Posterior cingulate gyrus (tissue), 11 donors: ENCODE measurements around the gene IFIT1.
"Not testable (repeated sequence)": the region's sequence is repeated elsewhere in the genome, so short reads cannot be mapped to it uniquely, and the experiment has no call there.

Source experiments
- DNase-seq, 10 donors: peaks; one replicate each; pipeline versions ENCODE4 v3.0.0 to v3.0.0-alpha.2; 2020 to 2021; ENCODE audit warnings: mixed read lengths in 3 of 10
- intact Hi-C: fragments of 100-400 bp; cut with DNase I; formaldehyde crosslinking; loops from one replicate; pipeline ENCODE4 v1.15.1; 2023

IFIT1 gene

GRCh38 chr10:89391907-89392756, at the start of gene IFIT1:
TSS of gene IFIT1 (plus strand) at chr10:89392623. CDS start at chr10:89392713, 90 bp downstream.
- intact Hi-C loops = no loop called here
- DNase-seq = peak in 4 of 10 donors; percentile 34 to 77 (median 36)

GRCh38 chr10:89343089-89343767, 49.2 kb upstream of the IFIT1 start:
- DNase-seq = peak in 1 of 10 donors; percentile 30
- intact Hi-C loops = no loop called here

GRCh38 chr10:89344156-89344555, 48.3 kb upstream of the IFIT1 start:
- DNase-seq = no peak
- intact Hi-C loops = no loop called here

GRCh38 chr10:89345367-89346000, 46.9 kb upstream of the IFIT1 start:
- intact Hi-C loops = no loop called here

GRCh38 chr10:89346405-89347254, 45.8 kb upstream of the IFIT1 start:
- intact Hi-C loops = no loop called here
- peak in 1 of 10 donors; percentile 14 for DNase-seq

More at GRCh38 chr10:89345367-89346000, 46.9 kb upstream of the IFIT1 start:
- no peak for DNase-seq

- intact Hi-C loops = no loop called here
- no peak for DNase-seq
These were observed 44.5 kb upstream of the IFIT1 start for GRCh38 chr10:89347701-89348457.

- DNase-seq = no peak
- intact Hi-C loops = no loop called here
These were observed 43.9 kb upstream of the IFIT1 start for GRCh38 chr10:89348481-89348880.

- no peak for DNase-seq
- intact Hi-C loops = no loop called here
These were observed 43.4 kb upstream of the IFIT1 start for GRCh38 chr10:89348975-89349374.

GRCh38 chr10:89350631-89351315, 41.6 kb upstream of the IFIT1 start:
- peak in 2 of 10 donors; percentile 54 to 81 for DNase-seq
- intact Hi-C loops = not testable (repeated sequence)

GRCh38 chr10:89351412-89351779, 41.0 kb upstream of the IFIT1 start:
- intact Hi-C loops = no loop called here
- no peak for DNase-seq

GRCh38 chr10:89351780-89352597, 40.4 kb upstream of the IFIT1 start:
- peak in 1 of 10 donors; percentile 20 for DNase-seq
- intact Hi-C loops = no loop called here

GRCh38 chr10:89352802-89353201, 39.6 kb upstream of the IFIT1 start:
- intact Hi-C loops = no loop called here
- no peak for DNase-seq

GRCh38 chr10:89355394-89355931, 37.0 kb upstream of the IFIT1 start:
- intact Hi-C loops = no loop called here
- DNase-seq = no peak

GRCh38 chr10:89357096-89357495, 35.3 kb upstream of the IFIT1 start:
- no peak for DNase-seq
- intact Hi-C loops = no loop called here

- intact Hi-C loops = no loop called here
- no peak for DNase-seq
These were observed 34.4 kb upstream of the IFIT1 start for GRCh38 chr10:89357975-89358374.

GRCh38 chr10:89360157-89360556, 32.3 kb upstream of the IFIT1 start:
- no peak for DNase-seq
- intact Hi-C loops = no loop called here

- intact Hi-C loops = no loop called here
- no peak for DNase-seq
These were observed 29.5 kb upstream of the IFIT1 start for GRCh38 chr10:89362929-89363328.
